Mesendoderm (in vitro differentiated cells): ENCODE measurements around the gene SAPCD1.

Experiments
- DNase-seq: peaks from one replicate; pipeline ENCODE4 v3.0.0; 2013
- H2AK5ac ChIP-seq: 2 replicates; pipeline ENCODE4 v1.6.1; 2013; ENCODE audit warnings: low read length, inconsistent platforms
- H2BK120ac ChIP-seq: 2 replicates; pipeline ENCODE4 v1.6.1; 2013; ENCODE audit warnings: low read depth, mild to moderate bottlenecking, low read length, moderate library complexity, mixed read lengths
- H2BK15ac ChIP-seq: replicated peaks from 2 replicates; pipeline ENCODE4 v1.6.1; 2013; ENCODE audit warnings: low read depth, mild to moderate bottlenecking, moderate library complexity
- H2BK5ac ChIP-seq: 2 replicates; pipeline ENCODE4 v1.6.1; 2013; ENCODE audit warnings: low read length, inconsistent platforms
- H3K18ac ChIP-seq: 2 replicates; pipeline ENCODE4 v1.6.1; 2013; ENCODE audit warnings: mild to moderate bottlenecking, low read length, mixed read lengths
- H3K23ac ChIP-seq: one replicate; pipeline ENCODE4 v1.6.1; 2013; ENCODE audit warnings: low read length
- H3K27ac ChIP-seq: 2 replicates; pipeline ENCODE4 v1.5.1; 2013; ENCODE audit warnings: low read depth, mild to moderate bottlenecking, inconsistent platforms, low read length, moderate library complexity
- H3K27me3 ChIP-seq: 2 replicates; pipeline ENCODE4 v1.6.1; 2013; ENCODE audit warnings: low read length, control low read depth, mild to moderate bottlenecking, inconsistent platforms; ENCODE audit not compliant: insufficient read depth, poor library complexity
- H3K36me3 ChIP-seq: 2 replicates; pipeline ENCODE4 v1.6.1; 2013; ENCODE audit warnings: low read length, inconsistent platforms; ENCODE audit not compliant: control insufficient read depth, insufficient read depth
- H3K4ac ChIP-seq: one replicate; pipeline ENCODE4 v1.6.1; 2013; ENCODE audit warnings: low read depth, mild to moderate bottlenecking, low read length, moderate library complexity
- H3K4me1 ChIP-seq: 2 replicates; pipeline ENCODE4 v1.6.1; 2013; ENCODE audit warnings: low read depth, low read length, inconsistent platforms; ENCODE audit not compliant: control insufficient read depth
- H3K4me2 ChIP-seq: 2 replicates; pipeline ENCODE4 v1.6.1; 2013; ENCODE audit warnings: low read length
- H3K4me3 ChIP-seq: 2 replicates; pipeline ENCODE4 v1.5.1; 2013; ENCODE audit warnings: mild to moderate bottlenecking, low read length
- H3K56ac ChIP-seq: one replicate; pipeline ENCODE4 v1.6.1; 2013; ENCODE audit warnings: low read length
- H3K79me1 ChIP-seq: 2 replicates; pipeline ENCODE4 v1.6.1; 2013; ENCODE audit warnings: low read length, inconsistent platforms
- H3K79me2 ChIP-seq: 2 replicates; pipeline ENCODE4 v1.6.1; 2013; ENCODE audit warnings: mild to moderate bottlenecking, low read length; ENCODE audit not compliant: control insufficient read depth, insufficient read depth
- H3K9ac ChIP-seq: 2 replicates; pipeline ENCODE4 v1.6.1; 2013; ENCODE audit warnings: low read length, inconsistent platforms
- H4K5ac ChIP-seq: one replicate; pipeline ENCODE4 v1.6.1; 2013; ENCODE audit warnings: low read length
- H4K8ac ChIP-seq: one replicate; pipeline ENCODE4 v1.6.1; 2013; ENCODE audit warnings: low read depth, mild to moderate bottlenecking, control low read depth, low read length, moderate library complexity
- WGBS: extraction: QIAGEN DNeasy Blood & Tissue Kit; methylation state at CpG from one replicate; pipeline ENCODE4 v1.1.7; 2013; ENCODE audit warnings: low lambda C conversion rate, missing lambda C conversion rate; ENCODE audit not compliant: insufficient coverage; ENCODE audit errors: extremely low coverage; 5-methylcytosine and 5-hydroxymethylcytosine counted together

SAPCD1 gene

GRCh38 chr6:31740397-31741223 is 21.8 kb upstream of the SAPCD1 start:
- H3K27ac ChIP-seq, result peak overlapping the region; percentile 73
- no peaks in the 10 kb centered on the region for H3K36me3 ChIP-seq
- peak overlapping the region; percentile 96 for H3K56ac ChIP-seq
- H3K79me2 ChIP-seq, result peaks cover 7% of the 10 kb centered on the region
- WGBS, result no CpG with 5 or more reads among the region's 29 CpGs
- DNase-seq, result no peak
- no peak overlapping the region for H4K8ac ChIP-seq
- peak overlapping the region; percentile 89 for H3K9ac ChIP-seq
- peak overlapping the region; percentile 34 for H2AK5ac ChIP-seq
- H3K4me3 ChIP-seq, result peak overlapping the region; percentile 37
- H4K5ac ChIP-seq, result no peak overlapping the region
- no peak overlapping the region for H2BK120ac ChIP-seq
- H3K4me2 ChIP-seq, result peak overlapping the region; percentile 77
- H2BK15ac ChIP-seq, result no peak overlapping the region
- H2BK5ac ChIP-seq, result peak overlapping the region; percentile 69
- H3K23ac ChIP-seq, result peak overlapping the region; percentile 90
- peak overlapping the region; percentile 95 for H3K4ac ChIP-seq
- no peaks in the 10 kb centered on the region for H3K27me3 ChIP-seq
- peak overlapping the region; percentile 47 for H3K18ac ChIP-seq
- H3K79me1 ChIP-seq, result no peaks in the 10 kb centered on the region
- H3K4me1 ChIP-seq, result peaks cover 18% of the 10 kb centered on the region

GRCh38 chr6:31741815-31742214 is 20.6 kb upstream of the SAPCD1 start:
- Histone ChIP-seq H2BK5ac (no peak overlapping the region), H4K8ac (no peak overlapping the region), H3K36me3 (no peaks in the 10 kb centered on the region), H2BK15ac (no peak overlapping the region), H3K18ac (no peak overlapping the region), H4K5ac (no peak overlapping the region), H3K56ac (no peak overlapping the region), H3K79me2 (no peaks in the 10 kb centered on the region), H3K27ac (no peak overlapping the region), H3K4me2 (no peak overlapping the region), H3K9ac (no peak overlapping the region), H2AK5ac (no peak overlapping the region), H3K23ac (no peak overlapping the region), H3K4me3 (no peak overlapping the region), H3K79me1 (no peaks in the 10 kb centered on the region), H3K4ac (no peak overlapping the region), H3K27me3 (no peaks in the 10 kb centered on the region), H2BK120ac (no peak overlapping the region), H3K4me1 (peaks cover 17% of the 10 kb centered on the region)
- no peak for DNase-seq
- WGBS, result no CpG with 5 or more reads among the region's 2 CpGs

- Histone ChIP-seq H3K4me2 (no peak overlapping the region), H3K4me1 (peaks cover 14% of the 10 kb centered on the region), H3K79me1 (no peaks in the 10 kb centered on the region), H3K27ac (no peak overlapping the region), H3K27me3 (no peaks in the 10 kb centered on the region), H2BK120ac (no peak overlapping the region), H3K4me3 (no peak overlapping the region), H3K23ac (no peak overlapping the region), H2AK5ac (no peak overlapping the region), H3K79me2 (no peaks in the 10 kb centered on the region), H4K5ac (no peak overlapping the region), H3K4ac (no peak overlapping the region), H2BK5ac (no peak overlapping the region), H3K9ac (no peak overlapping the region), H3K36me3 (no peaks in the 10 kb centered on the region), H4K8ac (no peak overlapping the region), H3K18ac (no peak overlapping the region), H2BK15ac (no peak overlapping the region), H3K56ac (no peak overlapping the region)
- DNase-seq, result no peak
- no CpG with 5 or more reads among the region's 3 CpGs for WGBS
Measured at GRCh38 chr6:31742894-31743293, 19.6 kb upstream of the SAPCD1 start.

GRCh38 chr6:31744422-31744821 is 18.0 kb upstream of the SAPCD1 start:
- no peaks in the 10 kb centered on the region for H3K79me1 ChIP-seq
- no peak overlapping the region for H3K18ac ChIP-seq
- no peak for DNase-seq
- H3K27me3 ChIP-seq, result no peaks in the 10 kb centered on the region
- H3K79me2 ChIP-seq, result no peaks in the 10 kb centered on the region
- no peak overlapping the region for H2BK120ac ChIP-seq
- H3K23ac ChIP-seq, result no peak overlapping the region
- H3K4ac ChIP-seq, result no peak overlapping the region
- H2BK15ac ChIP-seq, result no peak overlapping the region
- H3K56ac ChIP-seq, result no peak overlapping the region
- H4K5ac ChIP-seq, result no peak overlapping the region
- H2AK5ac ChIP-seq, result no peak overlapping the region
- H3K4me1 ChIP-seq, result peaks cover 2% of the 10 kb centered on the region
- WGBS, result no CpG with 5 or more reads among the region's 1 CpG
- H3K4me2 ChIP-seq, result no peak overlapping the region
- H3K27ac ChIP-seq, result no peak overlapping the region
- no peak overlapping the region for H2BK5ac ChIP-seq
- H3K4me3 ChIP-seq, result no peak overlapping the region
- H3K9ac ChIP-seq, result no peak overlapping the region
- no peaks in the 10 kb centered on the region for H3K36me3 ChIP-seq
- H4K8ac ChIP-seq, result no peak overlapping the region

- Histone ChIP-seq H3K23ac (no peak overlapping the region), H3K27ac (no peak overlapping the region), H3K4me3 (no peak overlapping the region), H3K4me2 (no peak overlapping the region), H2BK120ac (no peak overlapping the region), H2BK5ac (no peak overlapping the region), H4K5ac (no peak overlapping the region), H3K79me1 (no peaks in the 10 kb centered on the region), H3K36me3 (no peaks in the 10 kb centered on the region), H2BK15ac (no peak overlapping the region), H3K18ac (no peak overlapping the region), H4K8ac (no peak overlapping the region), H3K4me1 (peaks cover 1% of the 10 kb centered on the region), H3K79me2 (no peaks in the 10 kb centered on the region), H3K27me3 (no peaks in the 10 kb centered on the region), H3K9ac (no peak overlapping the region), H3K56ac (no peak overlapping the region), H3K4ac (no peak overlapping the region), H2AK5ac (no peak overlapping the region)
- DNase-seq, result peak; percentile 39
- no CpG with 5 or more reads among the region's 8 CpGs for WGBS
Measured at GRCh38 chr6:31749301-31750036, 13.0 kb upstream of the SAPCD1 start.
